Measurements from ENCODE around the gene PRUNE2.

PRUNE2 gene

GRCh38 chr9:76576344-76576743 is 329.6 kb downstream of the PRUNE2 start:
- DNase-seq (ENCODE audit: low read depth, low spot score) = no peak
- Histone ChIP-seq H3K9me3 (ENCODE audit: insufficient read depth, low read length) (no peaks in the 10 kb centered on the region), H3K9ac (ENCODE audit: insufficient read length, low read depth) (no peak overlapping the region), H3K36me3 (ENCODE audit: insufficient read depth, insufficient read length, low read length) (no peaks in the 10 kb centered on the region), H3K27me3 (ENCODE audit: insufficient read depth, insufficient read length) (no peaks in the 10 kb centered on the region), H3K4me3 (ENCODE audit: insufficient read length, low read depth) (no peak overlapping the region), H3K4me1 (ENCODE audit: insufficient read depth, insufficient read length) (no peaks in the 10 kb centered on the region)
- TF ChIP-seq YY1 (IDR thresholded peaks at IDR 0.05; ENCODE audit: insufficient read depth, insufficient read length) (no peak), ZNF274 (IDR thresholded peaks at IDR 0.05; ENCODE audit: low read depth, low read length) (no peak), SUZ12 (IDR thresholded peaks at IDR 0.05; ENCODE audit: extremely low read depth, insufficient read depth, insufficient read length) (no peak)

- H3K4me1 ChIP-seq (ENCODE audit: insufficient read depth, insufficient read length) = no peaks in the 10 kb centered on the region
- no peak overlapping the region for H3K4me3 ChIP-seq (ENCODE audit: insufficient read length, low read depth)
- no peaks in the 10 kb centered on the region for H3K27me3 ChIP-seq (ENCODE audit: insufficient read depth, insufficient read length)
- no peak for DNase-seq (ENCODE audit: low read depth, low spot score)
- no peaks in the 10 kb centered on the region for H3K36me3 ChIP-seq (ENCODE audit: insufficient read depth, insufficient read length, low read length)
- no peak overlapping the region for H3K9ac ChIP-seq (ENCODE audit: insufficient read length, low read depth)
- no peaks in the 10 kb centered on the region for H3K9me3 ChIP-seq (ENCODE audit: insufficient read depth, low read length)
- TF ChIP-seq SUZ12 (IDR thresholded peaks at IDR 0.05; ENCODE audit: extremely low read depth, insufficient read depth, insufficient read length) (no peak), YY1 (IDR thresholded peaks at IDR 0.05; ENCODE audit: insufficient read depth, insufficient read length) (no peak)
Measured at GRCh38 chr9:76575761-76576160, 330.2 kb downstream of the PRUNE2 start.

GRCh38 chr9:76573905-76574760 is 331.8 kb downstream of the PRUNE2 start:
- Histone ChIP-seq H3K9me3 (ENCODE audit: insufficient read depth, low read length) (no peaks in the 10 kb centered on the region; the same call in 1 of the 2 replicates), H3K9ac (ENCODE audit: insufficient read length, low read depth) (no peak overlapping the region), H3K4me3 (ENCODE audit: insufficient read length, low read depth) (no peak overlapping the region), H3K36me3 (ENCODE audit: insufficient read depth, insufficient read length, low read length) (no peaks in the 10 kb centered on the region), H3K27me3 (ENCODE audit: insufficient read depth, insufficient read length) (no peaks in the 10 kb centered on the region), H3K4me1 (ENCODE audit: insufficient read depth, insufficient read length) (no peaks in the 10 kb centered on the region)
- DNase-seq (ENCODE audit: low read depth, low spot score) = no peak
- TF ChIP-seq ZNF274 (IDR thresholded peaks at IDR 0.05; ENCODE audit: low read depth, low read length) (no peak), SUZ12 (IDR thresholded peaks at IDR 0.05; ENCODE audit: extremely low read depth, insufficient read depth, insufficient read length) (no peak), YY1 (IDR thresholded peaks at IDR 0.05; ENCODE audit: insufficient read depth, insufficient read length) (no peak)

GRCh38 chr9:76573408-76573807 is 332.5 kb downstream of the PRUNE2 start:
- H3K9me3 ChIP-seq (ENCODE audit: insufficient read depth, low read length) = no peaks in the 10 kb centered on the region; the same call in 1 of the 2 replicates
- H3K9ac ChIP-seq (ENCODE audit: insufficient read length, low read depth) = no peak overlapping the region
- TF ChIP-seq ZNF274 (IDR thresholded peaks at IDR 0.05; ENCODE audit: low read depth, low read length) = no peak
- TF ChIP-seq YY1 (IDR thresholded peaks at IDR 0.05; ENCODE audit: insufficient read depth, insufficient read length) = no peak
- no peak for TF ChIP-seq SUZ12 (IDR thresholded peaks at IDR 0.05; ENCODE audit: extremely low read depth, insufficient read depth, insufficient read length)
- DNase-seq (ENCODE audit: low read depth, low spot score) = no peak
- no peaks in the 10 kb centered on the region for H3K36me3 ChIP-seq (ENCODE audit: insufficient read depth, insufficient read length, low read length)
- no peaks in the 10 kb centered on the region for H3K27me3 ChIP-seq (ENCODE audit: insufficient read depth, insufficient read length)
- H3K4me1 ChIP-seq (ENCODE audit: insufficient read depth, insufficient read length) = no peaks in the 10 kb centered on the region
- no peak overlapping the region for H3K4me3 ChIP-seq (ENCODE audit: insufficient read length, low read depth)

- no peaks in the 10 kb centered on the region for H3K4me1 ChIP-seq (ENCODE audit: insufficient read depth, insufficient read length)
- H3K4me3 ChIP-seq (ENCODE audit: insufficient read length, low read depth) = no peak overlapping the region
- no peak for DNase-seq (ENCODE audit: low read depth, low spot score)
- H3K9me3 ChIP-seq (ENCODE audit: insufficient read depth, low read length) = no peaks in the 10 kb centered on the region; the same call in 1 of the 2 replicates
- no peak overlapping the region for H3K9ac ChIP-seq (ENCODE audit: insufficient read length, low read depth)
- no peaks in the 10 kb centered on the region for H3K27me3 ChIP-seq (ENCODE audit: insufficient read depth, insufficient read length)
- H3K36me3 ChIP-seq (ENCODE audit: insufficient read depth, insufficient read length, low read length) = no peaks in the 10 kb centered on the region
- no peak for TF ChIP-seq SUZ12 (IDR thresholded peaks at IDR 0.05; ENCODE audit: extremely low read depth, insufficient read depth, insufficient read length)
- TF ChIP-seq ZNF274 (IDR thresholded peaks at IDR 0.05; ENCODE audit: low read depth, low read length) = no peak
- TF ChIP-seq YY1 (IDR thresholded peaks at IDR 0.05; ENCODE audit: insufficient read depth, insufficient read length) = no peak
Measured at GRCh38 chr9:76572151-76572550, 333.8 kb downstream of the PRUNE2 start.

- DNase-seq (ENCODE audit: low read depth, low spot score) = no peak
- Histone ChIP-seq H3K27me3 (ENCODE audit: insufficient read depth, insufficient read length) (no peaks in the 10 kb centered on the region), H3K9me3 (ENCODE audit: insufficient read depth, low read length) (no peaks in the 10 kb centered on the region; the same call in 1 of the 2 replicates), H3K36me3 (ENCODE audit: insufficient read depth, insufficient read length, low read length) (no peaks in the 10 kb centered on the region), H3K9ac (ENCODE audit: insufficient read length, low read depth) (no peak overlapping the region), H3K4me3 (ENCODE audit: insufficient read length, low read depth) (no peak overlapping the region), H3K4me1 (ENCODE audit: insufficient read depth, insufficient read length) (no peaks in the 10 kb centered on the region)
- TF ChIP-seq SUZ12 (IDR thresholded peaks at IDR 0.05; ENCODE audit: extremely low read depth, insufficient read depth, insufficient read length) (no peak), ZNF274 (IDR thresholded peaks at IDR 0.05; ENCODE audit: low read depth, low read length) (no peak), YY1 (IDR thresholded peaks at IDR 0.05; ENCODE audit: insufficient read depth, insufficient read length) (no peak)
Measured at GRCh38 chr9:76571743-76572146, 334.2 kb downstream of the PRUNE2 start.

GRCh38 chr9:76571288-76571687 is 334.6 kb downstream of the PRUNE2 start:
- Histone ChIP-seq H3K9me3 (ENCODE audit: insufficient read depth, low read length) (no peaks in the 10 kb centered on the region; the same call in 1 of the 2 replicates), H3K36me3 (ENCODE audit: insufficient read depth, insufficient read length, low read length) (no peaks in the 10 kb centered on the region), H3K4me1 (ENCODE audit: insufficient read depth, insufficient read length) (no peaks in the 10 kb centered on the region), H3K9ac (ENCODE audit: insufficient read length, low read depth) (no peak overlapping the region), H3K27me3 (ENCODE audit: insufficient read depth, insufficient read length) (no peaks in the 10 kb centered on the region), H3K4me3 (ENCODE audit: insufficient read length, low read depth) (no peak overlapping the region)
- no peak for TF ChIP-seq SUZ12 (IDR thresholded peaks at IDR 0.05; ENCODE audit: extremely low read depth, insufficient read depth, insufficient read length)
- no peak for TF ChIP-seq YY1 (IDR thresholded peaks at IDR 0.05; ENCODE audit: insufficient read depth, insufficient read length)
- TF ChIP-seq ZNF274 (IDR thresholded peaks at IDR 0.05; ENCODE audit: low read depth, low read length) = no peak
- DNase-seq (ENCODE audit: low read depth, low spot score) = no peak

All from NT2/D1 (cell line).